T-helper 2 cell treated with Interferon-gamma antibody and Interleukin-4, amounts not matched to agents 5 μg/mL and 100 μg/mL, for 36 hours (primary cell): ENCODE data around the gene MLF2.

ENCODE experiments used
- DNase-seq: peaks from one replicate; pipeline ENCODE4 v3.0.0; 2021; ENCODE audit warnings: low spot score
- H3K27ac Mint-ChIP-seq: one replicate; pipeline ENCODE4 v1.8.0; 2021; ENCODE audit warnings: mild to moderate bottlenecking, mixed read lengths
- H3K27me3 Mint-ChIP-seq: one replicate; pipeline ENCODE4 v1.8.0; 2021; ENCODE audit warnings: low read depth, mixed read lengths
- H3K36me3 Mint-ChIP-seq: one replicate; pipeline ENCODE4 v1.8.0; 2021; ENCODE audit warnings: low read depth, mixed read lengths
- H3K4me1 Mint-ChIP-seq: one replicate; pipeline ENCODE4 v1.8.0; 2021; ENCODE audit warnings: low read depth, mixed read lengths
- H3K4me3 Mint-ChIP-seq: one replicate; pipeline ENCODE4 v1.8.0; 2022; ENCODE audit warnings: mild to moderate bottlenecking, moderate library complexity, mixed read lengths
- H3K9me3 Mint-ChIP-seq: one replicate; pipeline ENCODE4 v1.8.0; 2021; ENCODE audit warnings: mixed read lengths

Gene MLF2

GRCh38 chr12:6752921-6753771 lies at the start of gene MLF2:
Gene MLF2, minus strand, starts transcription at chr12:6753141. Its CDS starts 807 bp downstream, at chr12:6752334.
- Mint-ChIP-seq H3K4me3 (peak within 1 kb of the TSS; percentile 94), H3K4me1 (peaks cover 30% of the 10 kb centered on the region), H3K36me3 (peaks cover 29% of the 10 kb centered on the region), H3K9me3 (no peaks in the 10 kb centered on the region), H3K27ac (peak within 1 kb of the TSS; percentile 98), H3K27me3 (peaks cover 2% of the 10 kb centered on the region)
- DNase-seq, result peak; percentile 97

GRCh38 chr12:6799147-6799546 lies 46.2 kb upstream of the MLF2 start:
- Mint-ChIP-seq H3K27ac (no peak overlapping the region), H3K4me1 (peaks cover 24% of the 10 kb centered on the region), H3K9me3 (peaks cover 2% of the 10 kb centered on the region), H3K27me3 (no peaks in the 10 kb centered on the region), H3K4me3 (no peak overlapping the region), H3K36me3 (peaks cover 60% of the 10 kb centered on the region)
- DNase-seq, result no peak

DNA sequence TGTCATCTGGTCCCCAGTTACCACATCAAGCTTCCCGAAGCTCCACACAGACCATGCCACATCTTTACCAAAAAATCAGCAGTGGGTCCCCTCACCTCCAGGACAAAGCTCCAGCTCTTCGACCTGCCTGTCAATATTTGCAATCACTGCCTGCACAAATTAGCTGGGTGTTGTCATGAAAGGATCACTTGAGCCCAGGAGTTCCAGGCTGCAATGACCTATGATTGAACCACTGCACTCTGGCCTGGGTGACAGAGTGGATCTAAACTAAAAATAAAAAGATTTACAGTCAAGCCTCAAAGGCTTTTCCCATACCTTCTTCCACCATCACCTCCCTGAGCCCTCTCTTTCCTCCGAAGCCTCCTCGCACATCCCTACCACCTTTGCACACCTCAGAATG lies 43.6 kb upstream of the MLF2 start:
- H3K27me3 Mint-ChIP-seq, result no peaks in the 10 kb centered on the region
- H3K4me1 Mint-ChIP-seq, result peaks cover 43% of the 10 kb centered on the region
- H3K36me3 Mint-ChIP-seq, result peaks cover 59% of the 10 kb centered on the region
- H3K27ac Mint-ChIP-seq, result no peak overlapping the region
- H3K9me3 Mint-ChIP-seq, result no peaks in the 10 kb centered on the region
- H3K4me3 Mint-ChIP-seq, result no peak overlapping the region
- DNase-seq, result no peak

- Mint-ChIP-seq H3K9me3 (no peaks in the 10 kb centered on the region), H3K4me1 (peaks cover 43% of the 10 kb centered on the region), H3K4me3 (no peak overlapping the region), H3K27me3 (no peaks in the 10 kb centered on the region), H3K27ac (peak overlapping the region; percentile 11), H3K36me3 (peaks cover 61% of the 10 kb centered on the region)
- no peak for DNase-seq
Measured at GRCh38 chr12:6795088-6795487, 42.1 kb upstream of the MLF2 start.

GRCh38 chr12:6792522-6793201 lies 39.7 kb upstream of the MLF2 start:
- H3K27ac Mint-ChIP-seq, result peak overlapping the region; percentile 95
- H3K9me3 Mint-ChIP-seq, result no peaks in the 10 kb centered on the region
- H3K27me3 Mint-ChIP-seq, result no peaks in the 10 kb centered on the region
- H3K4me3 Mint-ChIP-seq, result peak overlapping the region; percentile 97
- peaks cover 51% of the 10 kb centered on the region for H3K36me3 Mint-ChIP-seq
- DNase-seq, result no peak
- peaks cover 49% of the 10 kb centered on the region for H3K4me1 Mint-ChIP-seq

GRCh38 chr12:6791931-6792520 lies 39.1 kb upstream of the MLF2 start:
- peak; percentile 55 for DNase-seq
- Mint-ChIP-seq H3K4me1 (peaks cover 50% of the 10 kb centered on the region), H3K36me3 (peaks cover 45% of the 10 kb centered on the region), H3K4me3 (peak overlapping the region; percentile 97), H3K9me3 (no peaks in the 10 kb centered on the region), H3K27me3 (no peaks in the 10 kb centered on the region), H3K27ac (peak overlapping the region; percentile 95)

DNA sequence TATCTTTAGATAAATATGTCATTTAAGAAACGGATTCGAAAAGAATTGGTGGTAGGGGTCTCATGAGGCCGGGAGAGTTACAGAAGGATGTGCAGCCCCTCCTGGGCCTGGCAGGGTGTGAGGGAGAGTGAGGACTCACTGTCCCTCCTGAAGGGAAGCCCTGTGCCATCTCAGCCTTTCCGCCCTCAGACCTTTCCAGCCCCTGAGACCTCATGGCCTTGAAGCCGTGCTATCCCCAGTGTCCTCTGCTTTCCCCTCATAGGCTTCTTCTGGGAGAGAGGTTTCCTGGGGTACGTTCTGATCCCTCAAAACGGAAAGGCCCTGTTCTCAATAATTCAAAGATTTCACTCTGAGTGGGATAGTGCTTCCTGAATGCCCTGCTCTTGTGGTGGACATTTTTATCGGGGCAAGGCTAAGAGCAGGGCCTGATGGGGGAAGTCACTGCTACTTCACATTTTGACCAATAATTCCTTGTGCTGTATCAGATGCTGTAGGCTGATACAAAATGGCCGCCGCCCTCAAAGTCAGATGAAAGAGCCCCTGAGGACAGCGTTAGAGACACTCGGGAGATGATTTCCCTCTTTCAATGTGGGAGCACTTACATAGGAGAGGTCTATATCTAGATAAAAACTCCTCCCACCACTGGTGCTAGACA lies 37.7 kb upstream of the MLF2 start:
- Mint-ChIP-seq H3K27ac (peak overlapping the region; percentile 95), H3K27me3 (no peaks in the 10 kb centered on the region), H3K4me1 (peaks cover 53% of the 10 kb centered on the region), H3K36me3 (peaks cover 31% of the 10 kb centered on the region), H3K4me3 (peak overlapping the region; percentile 97), H3K9me3 (no peaks in the 10 kb centered on the region)
- peak; percentile 45 for DNase-seq

- Mint-ChIP-seq H3K27me3 (no peaks in the 10 kb centered on the region), H3K27ac (peak within 1 kb of the TSS; percentile 95), H3K9me3 (no peaks in the 10 kb centered on the region), H3K4me3 (peak within 1 kb of the TSS; percentile 97), H3K36me3 (peaks cover 23% of the 10 kb centered on the region), H3K4me1 (peaks cover 54% of the 10 kb centered on the region)
- peak; percentile 87 for DNase-seq
Measured at GRCh38 chr12:6788972-6789924, 36.3 kb upstream of the MLF2 start, which contains the start of gene CD4. Gene CD4, plus strand, starts transcription at chr12:6789528. Its CDS starts 10,611 bp downstream, at chr12:6800139.

DNA sequence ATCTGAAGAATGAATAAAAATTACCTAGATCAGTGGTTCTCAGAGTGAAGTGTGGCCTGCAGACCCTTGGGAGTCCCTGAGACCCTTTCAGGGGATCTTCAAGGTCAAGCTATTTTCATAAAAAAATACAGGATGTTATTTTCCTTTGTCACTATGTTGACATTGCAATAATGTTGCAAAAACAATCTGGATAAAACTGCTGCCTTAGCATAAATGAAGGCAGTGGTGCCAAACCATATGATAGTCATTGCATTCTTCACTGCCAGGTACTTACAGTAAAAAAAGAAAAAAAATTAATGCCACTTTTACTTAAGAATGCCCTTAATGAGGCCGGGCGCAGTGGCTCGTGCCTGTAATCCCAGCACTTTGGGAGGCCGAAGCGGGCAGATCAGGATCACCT lies 34.4 kb upstream of the MLF2 start:
- peaks cover 54% of the 10 kb centered on the region for H3K4me1 Mint-ChIP-seq
- peak overlapping the region; percentile 82 for H3K27ac Mint-ChIP-seq
- H3K27me3 Mint-ChIP-seq, result no peaks in the 10 kb centered on the region
- no peaks in the 10 kb centered on the region for H3K9me3 Mint-ChIP-seq
- H3K36me3 Mint-ChIP-seq, result peaks cover 10% of the 10 kb centered on the region
- no peak for DNase-seq
- H3K4me3 Mint-ChIP-seq, result peak overlapping the region; percentile 68

DNA sequence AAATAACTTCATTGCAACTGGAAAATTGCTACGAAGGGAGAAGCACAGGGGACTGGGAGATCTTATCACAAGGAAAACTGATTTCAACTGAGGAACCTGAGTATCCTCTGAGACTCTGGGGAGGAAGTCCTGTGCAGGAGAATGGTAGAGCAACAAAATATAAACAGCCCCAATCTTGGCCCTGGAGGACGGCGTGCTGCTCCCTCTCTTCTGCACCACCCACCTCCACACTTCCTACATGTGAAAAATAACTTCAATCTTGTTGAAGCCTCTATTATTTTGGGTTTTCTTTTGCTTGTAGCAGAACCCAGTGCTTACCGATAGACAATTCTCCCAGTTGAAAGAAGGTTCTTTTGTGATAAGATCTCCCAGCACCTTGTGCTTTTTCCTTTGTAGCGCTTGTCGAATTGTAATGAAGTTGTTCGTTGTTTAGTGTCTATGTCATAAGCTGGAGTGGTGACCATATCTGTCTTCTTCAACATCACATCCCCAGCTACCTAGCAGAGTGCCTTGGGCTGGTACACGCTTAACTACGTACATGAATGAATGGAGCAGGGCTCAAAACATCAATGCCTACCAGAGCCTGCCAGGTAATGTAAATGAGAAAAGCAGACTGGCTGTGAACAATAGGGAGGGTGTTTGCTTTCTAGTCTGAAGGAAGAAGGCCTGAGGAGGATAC lies 33.6 kb upstream of the MLF2 start:
- DNase-seq, result no peak
- Mint-ChIP-seq H3K27ac (peak overlapping the region; percentile 82), H3K36me3 (peaks cover 5% of the 10 kb centered on the region), H3K4me3 (peak overlapping the region; percentile 68), H3K27me3 (no peaks in the 10 kb centered on the region), H3K4me1 (peaks cover 49% of the 10 kb centered on the region), H3K9me3 (no peaks in the 10 kb centered on the region)

DNA sequence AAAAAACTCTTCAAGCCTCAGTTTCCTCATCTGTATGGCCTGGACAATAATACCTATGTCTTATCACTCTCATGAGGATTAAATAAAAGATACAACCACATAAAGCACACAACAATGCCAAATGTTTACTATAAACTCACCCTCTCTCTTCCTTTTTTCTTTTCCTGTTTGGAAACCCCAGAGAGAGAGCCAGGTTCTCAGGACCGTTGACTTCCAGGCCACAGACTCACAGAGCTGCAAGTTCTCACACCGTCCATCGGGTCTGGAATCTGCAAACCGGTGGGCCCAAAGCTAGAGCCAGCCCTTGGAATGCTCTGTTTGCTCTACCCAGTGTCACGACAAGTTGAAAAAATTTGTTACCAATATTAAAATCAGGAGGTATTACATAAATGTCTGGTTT lies 31.8 kb upstream of the MLF2 start:
- Mint-ChIP-seq H3K27me3 (no peaks in the 10 kb centered on the region), H3K27ac (no peak overlapping the region), H3K36me3 (peaks cover 1% of the 10 kb centered on the region), H3K9me3 (no peaks in the 10 kb centered on the region), H3K4me3 (no peak overlapping the region), H3K4me1 (peaks cover 57% of the 10 kb centered on the region)
- DNase-seq, result no peak

- H3K4me3 Mint-ChIP-seq, result no peak overlapping the region
- peaks cover 59% of the 10 kb centered on the region for H3K4me1 Mint-ChIP-seq
- H3K36me3 Mint-ChIP-seq, result no peaks in the 10 kb centered on the region
- no peaks in the 10 kb centered on the region for H3K9me3 Mint-ChIP-seq
- no peak for DNase-seq
- no peaks in the 10 kb centered on the region for H3K27me3 Mint-ChIP-seq
- no peak overlapping the region for H3K27ac Mint-ChIP-seq
Measured at GRCh38 chr12:6784296-6784695, 31.4 kb upstream of the MLF2 start.
